NCI-H2196 (cell line): Measurements from ENCODE around the gene PPOX.
A peak's percentile ranks its signal among the peaks of the same experiment; 100 is the strongest.

Source experiments
- DNase-seq: peaks from one replicate; lab custom pipeline; 2025; ENCODE audit not compliant: unreplicated experiment; lab: John Stamatoyannopoulos, UW

The PPOX gene

GRCh38 chr1:161165742-161166668 is at the start of gene PPOX:
PPOX (plus strand) TSS chr1:161166426; CDS start chr1:161166848, 422 bp downstream.
- DNase-seq = peak; percentile 97

GRCh38 chr1:161117759-161118581 is 48.3 kb upstream of the PPOX start, which contains the start of the genes NIT1 and PFDN2:
NIT1 (plus strand) TSS chr1:161118105; CDS start chr1:161118177, 72 bp downstream.
PFDN2 (minus strand) TSS chr1:161118037; CDS start chr1:161118026, 11 bp downstream.
- DNase-seq = peak; percentile 84

GRCh38 chr1:161119092-161119903 is 46.9 kb upstream of the PPOX start:
- DNase-seq = peak; percentile 23

- no peak for DNase-seq
These were observed 45.1 kb upstream of the PPOX start for GRCh38 chr1:161121042-161121650.

- DNase-seq = no peak
These were observed 44.4 kb upstream of the PPOX start for GRCh38 chr1:161121834-161122233.

GRCh38 chr1:161122967-161123366 is 43.3 kb upstream of the PPOX start:
- no peak for DNase-seq

- DNase-seq = no peak
These were observed 38.6 kb upstream of the PPOX start for GRCh38 chr1:161127649-161128048.

- no peak for DNase-seq
These were observed 37.4 kb upstream of the PPOX start for GRCh38 chr1:161128591-161129420.

- no peak for DNase-seq
These were observed 36.0 kb upstream of the PPOX start for GRCh38 chr1:161130266-161130665.

- no peak for DNase-seq
These were observed 34.5 kb upstream of the PPOX start for GRCh38 chr1:161131523-161132409.

GRCh38 chr1:161132410-161133219 is 33.6 kb upstream of the PPOX start, which contains the start of gene DEDD:
DEDD (minus strand) TSS chr1:161132667; CDS start chr1:161124462, 8,205 bp downstream.
- DNase-seq = peak; percentile 91

GRCh38 chr1:161133220-161133740 is 32.9 kb upstream of the PPOX start:
- no peak for DNase-seq

- no peak for DNase-seq
These were observed 28.3 kb upstream of the PPOX start for GRCh38 chr1:161137881-161138280.

- DNase-seq = no peak
These were observed 27.8 kb upstream of the PPOX start for GRCh38 chr1:161138431-161138830.

- peak; percentile 59 for DNase-seq
These were observed 26.5 kb upstream of the PPOX start for GRCh38 chr1:161139766-161140165.

- no peak for DNase-seq
These were observed 25.3 kb upstream of the PPOX start for GRCh38 chr1:161140755-161141400.

GRCh38 chr1:161145832-161146231 is 20.4 kb upstream of the PPOX start:
- no peak for DNase-seq
